ENCODE results near the gene CCDC174. TPM values are rescaled to one million over a fixed set of nuclear protein-coding genes. Genes with fewer than 3 reads are reported as not detected.
"Not testable (repeated sequence)": the region's sequence is repeated elsewhere in the genome, so short reads cannot be mapped to it uniquely, and the experiment has no call there.

Gene CCDC174
- total RNA-seq, 1 experiment from 2014 or later: 28.7 TPM

- DNase-seq (ENCODE audit: unreplicated experiment): no peak
- no TSS peak for BruUV-seq (replicated peaks)
- ChIA-PET CTCF (no interaction called here), POLR2A (no interaction called here)
- no peak overlapping the region for H3K4me3 Mint-ChIP-seq (ENCODE audit: unreplicated experiment)
- H3K9me3 Mint-ChIP-seq (ENCODE audit: unreplicated experiment): no peaks in the 10 kb centered on the region
- no peaks in the 10 kb centered on the region for H3K36me3 Mint-ChIP-seq (ENCODE audit: insufficient read depth, unreplicated experiment)
- H3K27me3 Mint-ChIP-seq (ENCODE audit: insufficient read depth, unreplicated experiment): peaks cover 74% of the 10 kb centered on the region
- intact Hi-C loops (cut with micrococcal nuclease): no loop called here
- TF ChIP-seq, protein P1, sequence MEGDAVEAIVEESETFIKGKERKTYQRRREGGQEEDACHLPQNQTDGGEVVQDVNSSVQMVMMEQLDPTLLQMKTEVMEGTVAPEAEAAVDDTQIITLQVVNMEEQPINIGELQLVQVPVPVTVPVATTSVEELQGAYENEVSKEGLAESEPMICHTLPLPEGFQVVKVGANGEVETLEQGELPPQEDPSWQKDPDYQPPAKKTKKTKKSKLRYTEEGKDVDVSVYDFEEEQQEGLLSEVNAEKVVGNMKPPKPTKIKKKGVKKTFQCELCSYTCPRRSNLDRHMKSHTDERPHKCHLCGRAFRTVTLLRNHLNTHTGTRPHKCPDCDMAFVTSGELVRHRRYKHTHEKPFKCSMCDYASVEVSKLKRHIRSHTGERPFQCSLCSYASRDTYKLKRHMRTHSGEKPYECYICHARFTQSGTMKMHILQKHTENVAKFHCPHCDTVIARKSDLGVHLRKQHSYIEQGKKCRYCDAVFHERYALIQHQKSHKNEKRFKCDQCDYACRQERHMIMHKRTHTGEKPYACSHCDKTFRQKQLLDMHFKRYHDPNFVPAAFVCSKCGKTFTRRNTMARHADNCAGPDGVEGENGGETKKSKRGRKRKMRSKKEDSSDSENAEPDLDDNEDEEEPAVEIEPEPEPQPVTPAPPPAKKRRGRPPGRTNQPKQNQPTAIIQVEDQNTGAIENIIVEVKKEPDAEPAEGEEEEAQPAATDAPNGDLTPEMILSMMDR (IDR thresholded peaks at IDR 0.05; ENCODE audit: unreplicated experiment): no peak
- no peak overlapping the region for H3K27ac Mint-ChIP-seq (ENCODE audit: low read depth, unreplicated experiment)
- no peaks in the 10 kb centered on the region for H3K4me1 Mint-ChIP-seq (ENCODE audit: insufficient read depth, unreplicated experiment)
Observed at GRCh38 chr3:14605067-14605466, 46.5 kb upstream of the CCDC174 start.

GRCh38 chr3:14605744-14606143 lies 45.8 kb upstream of the CCDC174 start:
- no peaks in the 10 kb centered on the region for H3K36me3 Mint-ChIP-seq (ENCODE audit: insufficient read depth, unreplicated experiment)
- ChIA-PET POLR2A (no interaction called here), CTCF (interaction anchor here (0.6 kb wide), 2 partner anchors 18 to 138 kb away, joined by 3 read pairs; no protein-coding TSS in a partner anchor)
- no peak overlapping the region for H3K27ac Mint-ChIP-seq (ENCODE audit: low read depth, unreplicated experiment)
- H3K4me1 Mint-ChIP-seq (ENCODE audit: insufficient read depth, unreplicated experiment): no peaks in the 10 kb centered on the region
- BruUV-seq (replicated peaks): no TSS peak
- H3K27me3 Mint-ChIP-seq (ENCODE audit: insufficient read depth, unreplicated experiment): peaks cover 74% of the 10 kb centered on the region
- TF ChIP-seq, protein P1 (IDR thresholded peaks at IDR 0.05; ENCODE audit: unreplicated experiment): no peak
- no peak overlapping the region for H3K4me3 Mint-ChIP-seq (ENCODE audit: unreplicated experiment)
- H3K9me3 Mint-ChIP-seq (ENCODE audit: unreplicated experiment): no peaks in the 10 kb centered on the region
- intact Hi-C loops (cut with micrococcal nuclease): no loop called here
- no peak for DNase-seq (ENCODE audit: unreplicated experiment)

- no peak for DNase-seq (ENCODE audit: unreplicated experiment)
- H3K36me3 Mint-ChIP-seq (ENCODE audit: insufficient read depth, unreplicated experiment): no peaks in the 10 kb centered on the region
- H3K9me3 Mint-ChIP-seq (ENCODE audit: unreplicated experiment): no peaks in the 10 kb centered on the region
- intact Hi-C loops (cut with micrococcal nuclease): no loop called here
- no peaks in the 10 kb centered on the region for H3K4me1 Mint-ChIP-seq (ENCODE audit: insufficient read depth, unreplicated experiment)
- H3K27ac Mint-ChIP-seq (ENCODE audit: low read depth, unreplicated experiment): no peak overlapping the region
- BruUV-seq (replicated peaks): no TSS peak
- TF ChIP-seq, protein P1 (IDR thresholded peaks at IDR 0.05; ENCODE audit: unreplicated experiment): no peak
- no peak overlapping the region for H3K4me3 Mint-ChIP-seq (ENCODE audit: unreplicated experiment)
- peaks cover 68% of the 10 kb centered on the region for H3K27me3 Mint-ChIP-seq (ENCODE audit: insufficient read depth, unreplicated experiment)
- ChIA-PET POLR2A (interaction anchor here (0.6 kb wide), 1 partner anchor 1795 kb away, joined by 3 read pairs; no protein-coding TSS in a partner anchor), CTCF (interaction anchor here (1.2 kb wide), 1 partner anchor 11 kb away, joined by 5 read pairs; no protein-coding TSS in a partner anchor)
Observed at GRCh38 chr3:14606669-14607339, 44.8 kb upstream of the CCDC174 start.

DNA sequence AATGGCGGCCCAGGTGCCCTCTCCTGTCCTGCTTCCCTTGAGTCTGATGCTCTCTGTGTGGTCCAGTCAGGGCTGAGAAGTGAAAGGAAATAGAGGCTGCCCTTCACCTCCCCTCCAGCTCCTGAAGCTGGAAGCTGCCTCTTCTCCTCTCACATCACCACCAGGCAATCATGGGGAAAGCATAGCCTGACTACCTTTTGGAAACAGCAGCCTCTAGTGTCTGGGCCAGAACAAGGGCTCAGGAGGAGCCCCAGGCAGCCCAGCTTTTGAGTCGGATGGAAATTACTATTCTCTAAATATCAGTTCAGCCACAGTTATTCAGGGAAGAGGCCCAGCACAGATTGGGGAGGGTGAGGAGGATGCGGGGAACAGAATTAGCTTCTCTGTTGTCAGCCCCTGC lies 43.3 kb upstream of the CCDC174 start:
- Mint-ChIP-seq H3K27me3 (ENCODE audit: insufficient read depth, unreplicated experiment) (peaks cover 60% of the 10 kb centered on the region), H3K4me1 (ENCODE audit: insufficient read depth, unreplicated experiment) (no peaks in the 10 kb centered on the region), H3K9me3 (ENCODE audit: unreplicated experiment) (no peaks in the 10 kb centered on the region), H3K4me3 (ENCODE audit: unreplicated experiment) (no peak overlapping the region), H3K27ac (ENCODE audit: low read depth, unreplicated experiment) (no peak overlapping the region), H3K36me3 (ENCODE audit: insufficient read depth, unreplicated experiment) (no peaks in the 10 kb centered on the region)
- POLR2A ChIA-PET: no interaction called here
- TF ChIP-seq, protein P1 (IDR thresholded peaks at IDR 0.05; ENCODE audit: unreplicated experiment): no peak
- no peak for DNase-seq (ENCODE audit: unreplicated experiment)
- CTCF ChIA-PET: interaction anchor here (0.6 to 2.9 kb wide), 2 partner anchors 141 to 405 kb away, joined by 3 to 7 read pairs; no protein-coding TSS in a partner anchor
- intact Hi-C loops (cut with micrococcal nuclease): no loop called here
- no TSS peak for BruUV-seq (replicated peaks)

- BruUV-seq (replicated peaks); H3K9me3 Mint-ChIP-seq (ENCODE audit: unreplicated experiment); H3K27ac Mint-ChIP-seq (ENCODE audit: low read depth, unreplicated experiment); DNase-seq (ENCODE audit: unreplicated experiment); intact Hi-C loops (cut with micrococcal nuclease); H3K4me3 Mint-ChIP-seq (ENCODE audit: unreplicated experiment); H3K36me3 Mint-ChIP-seq (ENCODE audit: insufficient read depth, unreplicated experiment); H3K4me1 Mint-ChIP-seq (ENCODE audit: insufficient read depth, unreplicated experiment): not testable (repeated sequence)
- CTCF ChIA-PET: interaction anchor here (0.5 to 2.9 kb wide), 3 partner anchors 9 to 484 kb away, joined by 3 to 7 read pairs (median 3); partner anchors contain the start of gene TMEM43
- POLR2A ChIA-PET: interaction anchor here (0.7 kb wide), 1 partner anchor 281 kb away, joined by 4 read pairs; no protein-coding TSS in a partner anchor
- peaks cover 54% of the 10 kb centered on the region for H3K27me3 Mint-ChIP-seq (ENCODE audit: insufficient read depth, unreplicated experiment)
Observed at GRCh38 chr3:14609058-14609457, 42.5 kb upstream of the CCDC174 start.

All from MCF 10A (cell line).